Neural crest cell (in vitro differentiated cells): Measurements from ENCODE around the gene TCF7L2. TPM values are rescaled to one million over a fixed set of nuclear protein-coding genes. Genes with fewer than 3 reads are reported as not detected.

Source experiments
- DNase-seq: peaks from one replicate; pipeline ENCODE4 v3.0.0; 2021; ENCODE audit warnings: low read depth, mixed read lengths, low spot score
- H3K27ac Mint-ChIP-seq: one replicate; pipeline ENCODE4 v1.8.0; 2021; ENCODE audit warnings: mild to moderate bottlenecking, mixed read lengths; ENCODE audit not compliant: unreplicated experiment
- H3K27me3 Mint-ChIP-seq: 2 replicates; pipeline ENCODE4 v1.8.0; 2021; ENCODE audit warnings: low read depth, mild to moderate bottlenecking, mixed read lengths
- H3K36me3 Mint-ChIP-seq: 2 replicates; pipeline ENCODE4 v1.8.0; 2021; ENCODE audit warnings: low read depth, mild to moderate bottlenecking, mixed read lengths
- H3K4me1 Mint-ChIP-seq: 2 replicates; pipeline ENCODE4 v1.8.0; 2021; ENCODE audit warnings: mixed read lengths
- H3K4me3 Mint-ChIP-seq: one replicate; pipeline ENCODE4 v1.8.0; 2021; ENCODE audit warnings: mild to moderate bottlenecking, mixed read lengths
- H3K9me3 Mint-ChIP-seq: 2 replicates; pipeline ENCODE4 v1.8.0; 2021; ENCODE audit warnings: mixed read lengths
- CTCF ChIP-seq: fragments of 200-600 bp; sonication (generic); conservative IDR thresholded peaks from 2 replicates; pipeline ENCODE4 v1.5.0; 2021; ENCODE audit warnings: antibody characterized with exemption, mild to moderate bottlenecking
- total RNA-seq: library from RNA; stranded (reverse); gene quantifications from 2 replicates; pipeline ENCODE4 v1.2.1, GENCODE V29; 2021

The TCF7L2 gene
- total RNA-seq, 1 donor from 2014 or later, result 34.8 TPM

DNA sequence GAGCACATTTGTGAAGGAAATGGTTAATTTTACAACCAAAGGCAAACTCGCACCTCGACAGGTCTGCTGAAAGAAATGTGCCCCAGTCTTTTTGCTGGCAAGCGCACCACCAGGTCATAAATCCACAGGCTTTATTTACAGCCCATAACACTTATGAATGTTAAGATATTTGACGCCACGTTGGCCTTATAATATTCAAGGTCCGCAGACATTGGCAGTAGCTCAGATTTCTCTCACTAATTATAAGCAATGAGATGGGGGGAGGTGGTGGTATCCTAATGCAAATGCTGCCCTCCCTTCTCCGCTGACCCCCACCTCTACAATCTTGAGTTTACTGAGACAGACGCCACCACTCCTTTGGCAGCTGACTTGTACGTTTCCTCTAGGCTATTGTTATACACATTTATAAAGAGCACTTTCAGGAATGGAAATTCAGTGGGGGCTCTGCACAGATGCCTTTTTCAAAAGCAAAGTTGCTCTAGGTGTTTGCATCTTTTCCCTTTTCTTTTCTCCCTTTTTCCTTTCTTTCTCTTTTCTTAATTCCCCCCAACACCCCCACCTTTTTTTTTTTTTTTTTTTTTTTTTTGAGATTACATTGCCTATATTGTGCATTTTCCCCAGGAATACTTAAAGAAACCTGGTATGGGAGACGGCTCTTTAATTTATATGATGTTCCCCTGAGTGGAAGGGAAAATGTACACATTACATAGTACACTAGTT is 6.7 kb downstream of the TCF7L2 start:
- H3K4me1 Mint-ChIP-seq, result peaks cover 85% of the 10 kb centered on the region
- peak overlapping the region; percentile 73 for H3K27ac Mint-ChIP-seq
- H3K4me3 Mint-ChIP-seq, result peak overlapping the region; percentile 95
- peaks cover 4% of the 10 kb centered on the region for H3K36me3 Mint-ChIP-seq
- peaks cover 5% of the 10 kb centered on the region for H3K27me3 Mint-ChIP-seq
- no peak for DNase-seq
- no peaks in the 10 kb centered on the region for H3K9me3 Mint-ChIP-seq
- TF ChIP-seq CTCF, result no peak

DNA sequence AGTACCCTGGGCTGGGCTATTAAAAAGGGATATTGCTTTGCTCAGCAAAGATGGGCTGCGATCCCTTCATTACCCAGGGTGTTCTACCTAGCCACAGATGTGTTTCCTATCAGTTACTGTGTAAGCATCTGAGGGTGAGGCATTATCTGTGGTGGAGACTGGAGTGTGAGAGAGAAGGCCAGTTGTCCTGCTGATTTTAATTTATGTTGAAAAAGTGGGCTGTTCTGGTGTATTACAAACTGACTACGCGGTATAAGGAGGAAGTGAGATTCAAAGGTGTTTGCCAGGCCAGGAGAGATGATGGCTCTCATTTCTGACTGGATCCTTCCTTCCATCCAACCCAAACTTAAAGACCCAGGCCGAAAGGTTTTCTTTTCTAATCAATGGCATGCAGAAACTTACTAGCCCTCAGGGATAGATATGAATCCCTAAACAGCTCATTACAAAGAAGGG is 7.6 kb downstream of the TCF7L2 start:
- Mint-ChIP-seq H3K9me3 (no peaks in the 10 kb centered on the region), H3K36me3 (peaks cover 4% of the 10 kb centered on the region), H3K27ac (no peak overlapping the region), H3K4me1 (peaks cover 91% of the 10 kb centered on the region), H3K27me3 (peaks cover 3% of the 10 kb centered on the region), H3K4me3 (peak overlapping the region; percentile 95)
- no peak for DNase-seq
- no peak for TF ChIP-seq CTCF

GRCh38 chr10:112958275-112958995 is 8.4 kb downstream of the TCF7L2 start:
- H3K4me3 Mint-ChIP-seq, result peak overlapping the region; percentile 95
- TF ChIP-seq CTCF, result no peak
- H3K27ac Mint-ChIP-seq, result peak overlapping the region; percentile 58
- no peaks in the 10 kb centered on the region for H3K27me3 Mint-ChIP-seq
- no peaks in the 10 kb centered on the region for H3K9me3 Mint-ChIP-seq
- no peak for DNase-seq
- H3K36me3 Mint-ChIP-seq, result peaks cover 4% of the 10 kb centered on the region
- peaks cover 87% of the 10 kb centered on the region for H3K4me1 Mint-ChIP-seq

GRCh38 chr10:112959207-112959838 is 9.3 kb downstream of the TCF7L2 start:
- TF ChIP-seq CTCF, result no peak
- H3K4me1 Mint-ChIP-seq, result peaks cover 87% of the 10 kb centered on the region
- peaks cover 6% of the 10 kb centered on the region for H3K36me3 Mint-ChIP-seq
- no peaks in the 10 kb centered on the region for H3K9me3 Mint-ChIP-seq
- H3K27me3 Mint-ChIP-seq, result no peaks in the 10 kb centered on the region
- H3K4me3 Mint-ChIP-seq, result peak overlapping the region; percentile 95
- no peak overlapping the region for H3K27ac Mint-ChIP-seq
- DNase-seq, result no peak

GRCh38 chr10:112960151-112960681 is 10.2 kb downstream of the TCF7L2 start:
- H3K9me3 Mint-ChIP-seq, result no peaks in the 10 kb centered on the region
- H3K4me3 Mint-ChIP-seq, result peak overlapping the region; percentile 17
- TF ChIP-seq CTCF, result no peak
- no peak for DNase-seq
- peaks cover 85% of the 10 kb centered on the region for H3K4me1 Mint-ChIP-seq
- H3K27ac Mint-ChIP-seq, result peak overlapping the region; percentile 31
- H3K27me3 Mint-ChIP-seq, result no peaks in the 10 kb centered on the region
- H3K36me3 Mint-ChIP-seq, result peaks cover 12% of the 10 kb centered on the region
